Upper lobe of left lung (tissue), 6 donors: ENCODE results near the gene XYLT2. TPM values are rescaled to one million over a fixed set of nuclear protein-coding genes. Genes with fewer than 3 reads are reported as not detected.
A peak's percentile ranks its signal among the peaks of the same experiment; 100 is the strongest.

Source experiments
- ATAC-seq, 2 donors: fragments of 200-7000 bp; cut with Tn5 transposase; one replicate each; pipeline ENCODE4 v1.9.1; 2022; ENCODE audit warnings: mild to moderate bottlenecking in 2 of 2, moderate library complexity in 2 of 2; ENCODE audit not compliant: low FRiP score in 2 of 2
- DNase-seq, 2 donors: peaks; one replicate each; pipeline ENCODE4 v3.0.0-alpha.2; 2019 to 2020
- H3K27ac ChIP-seq, 4 donors: fragments of 200-600 bp; sonication (generic); one replicate each; pipeline ENCODE4 v1.5.1; 2016 to 2019
- H3K27me3 ChIP-seq, 4 donors: fragments of 200-600 bp; sonication (generic); one replicate each; pipeline ENCODE4 v1.5.1; 2017 to 2019
- H3K36me3 ChIP-seq, 4 donors: fragments of 200-600 bp; sonication (generic); one replicate each; pipeline ENCODE4 v1.5.1; 2016 to 2019
- H3K4me1 ChIP-seq, 4 donors: fragments of 200-600 bp; sonication (generic); one replicate each; pipeline ENCODE4 v1.5.1; 2018 to 2019
- H3K4me3 ChIP-seq, 4 donors: fragments of 200-600 bp; sonication (generic); one replicate each; pipeline ENCODE4 v1.5.1; 2017 to 2019; ENCODE audit warnings: mild to moderate bottlenecking in 2 of 4, moderate library complexity in 1 of 4
- H3K9me3 ChIP-seq, 4 donors: fragments of 200-600 bp; sonication (generic); one replicate each; pipeline ENCODE4 v1.5.1; 2018 to 2019
- CTCF ChIP-seq, 6 experiments: fragments of 450-650 bp in 4 of 6; fragments of 200-600 bp in 2 of 6; sonication (generic) in 2 of 6; IDR thresholded peaks; one replicate each; pipeline ENCODE4 v1.5.1; 2016 to 2019; ENCODE audit warnings: antibody characterized with exemption in 6 of 6
- EP300 ChIP-seq, 4 donors: sonication (generic); formaldehyde crosslinking; IDR thresholded peaks; one replicate each; pipeline ENCODE4 v1.5.1; 2017; ENCODE audit warnings: antibody characterized with exemption in 4 of 4, control low read depth in 2 of 4
- POLR2A ChIP-seq, 4 donors: fragments of 450-650 bp; IDR thresholded peaks; one replicate each; pipeline ENCODE4 v1.5.1; 2016 to 2017; ENCODE audit warnings: antibody characterized with exemption in 4 of 4, mild to moderate bottlenecking in 2 of 4
- POLR2AphosphoS5 ChIP-seq, 2 donors: sonication (generic); formaldehyde crosslinking; IDR thresholded peaks; one replicate each; pipeline ENCODE4 v1.5.1; 2017; ENCODE audit warnings: antibody characterized with exemption in 2 of 2
- WGBS, 2 donors: methylation state at CpG; one replicate each; pipeline ENCODE4 v1.1.5; 2017 to 2018; 5-methylcytosine and 5-hydroxymethylcytosine counted together
- total RNA-seq, 6 donors: library from RNA; depleted of rRNA in 4 of 6; stranded (reverse); fragments of >200 nt in 4 of 6; gene quantifications; one replicate each; pipeline versions ENCODE4 v1.1.0 to v1.2.1, GENCODE V29; 2016 to 2021
- donor health status: DM: no; HTN: no; CAD: no; lungs with moderate emphysema.
- donor health status: DM: no; HTN: yes; CAD: no; lungs with severe emphysema.

XYLT2 gene
- total RNA-seq, 6 donors from 2014 or later, result 16.4 to 33.5 (median 19.2) TPM

DNA sequence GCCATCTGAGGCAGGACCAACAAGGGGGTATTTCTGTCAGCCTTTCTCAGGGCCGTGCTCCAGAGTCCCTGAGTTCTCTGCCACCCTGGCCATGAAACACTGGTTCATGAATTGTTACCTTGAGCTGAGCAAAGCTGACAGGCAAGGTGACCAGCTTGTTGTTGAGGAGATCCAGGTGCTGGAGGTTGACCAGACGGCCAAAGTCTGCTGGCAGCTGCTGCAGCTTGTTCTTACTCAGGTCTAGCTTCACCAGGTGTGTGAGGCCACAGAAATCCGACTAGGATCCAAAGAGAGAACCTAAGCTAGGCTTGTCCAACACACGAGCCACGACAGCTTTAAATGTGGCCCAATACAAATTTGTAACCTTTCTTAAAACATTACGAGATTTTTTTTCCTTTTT lies 46.7 kb downstream of the XYLT2 start:
- WGBS, 2 donors, result 92 to 93% methylated on average over 4 to 6 of the region's 6 CpGs
- TF ChIP-seq POLR2AphosphoS5 (IDR thresholded peaks at IDR 0.05) (no peak), EP300 (IDR thresholded peaks at IDR 0.05) (no peak), POLR2A (IDR thresholded peaks at IDR 0.05) (no peak), CTCF (IDR thresholded peaks at IDR 0.05) (no peak)
- Histone ChIP-seq H3K36me3 (peaks cover 46 to 79% (median 67%) of the 10 kb centered on the region in 4 donors), H3K27ac (no peak overlapping the region), H3K4me1 (peaks cover 19 to 26% (median 24%) of the 10 kb centered on the region in 4 donors), H3K27me3 (no peaks in the 10 kb centered on the region), H3K4me3 (no peak overlapping the region), H3K9me3 (no peaks in the 10 kb centered on the region)
- no peak for ATAC-seq
- DNase-seq, result no peak

DNA sequence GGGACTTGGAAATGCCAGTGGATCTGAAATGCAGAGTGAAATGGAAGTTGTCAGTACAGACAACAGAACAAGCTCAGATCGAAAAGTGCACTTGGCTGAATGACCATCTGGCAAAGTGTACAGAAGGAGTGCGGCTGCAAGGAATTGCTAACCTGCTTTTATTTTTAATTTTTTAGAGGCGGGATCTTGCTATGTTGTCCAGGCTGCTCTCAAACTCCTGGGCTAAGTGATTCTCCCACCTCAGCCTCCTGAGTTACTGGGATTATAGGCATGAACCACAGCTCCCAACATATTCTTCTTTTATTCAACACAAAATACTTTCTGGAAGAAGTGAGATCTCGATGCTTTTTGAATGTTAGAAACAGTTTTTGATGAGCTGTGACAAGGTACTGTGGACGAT lies 47.8 kb downstream of the XYLT2 start:
- Histone ChIP-seq H3K27ac (no peak overlapping the region), H3K36me3 (peaks cover 41 to 68% (median 58%) of the 10 kb centered on the region in 4 donors), H3K4me1 (peaks cover 22 to 29% (median 26%) of the 10 kb centered on the region in 4 donors), H3K4me3 (no peak overlapping the region), H3K9me3 (no peaks in the 10 kb centered on the region), H3K27me3 (no peaks in the 10 kb centered on the region)
- DNase-seq (no peak), ATAC-seq (no peak)
- TF ChIP-seq CTCF (IDR thresholded peaks at IDR 0.05), result no peak
- TF ChIP-seq EP300 (IDR thresholded peaks at IDR 0.05), result no peak
- TF ChIP-seq POLR2AphosphoS5 (IDR thresholded peaks at IDR 0.05), result no peak
- TF ChIP-seq POLR2A (IDR thresholded peaks at IDR 0.05), result no peak
- 95 to 97% methylated on average over 5 of the region's 5 CpGs for WGBS, 2 donors

DNA sequence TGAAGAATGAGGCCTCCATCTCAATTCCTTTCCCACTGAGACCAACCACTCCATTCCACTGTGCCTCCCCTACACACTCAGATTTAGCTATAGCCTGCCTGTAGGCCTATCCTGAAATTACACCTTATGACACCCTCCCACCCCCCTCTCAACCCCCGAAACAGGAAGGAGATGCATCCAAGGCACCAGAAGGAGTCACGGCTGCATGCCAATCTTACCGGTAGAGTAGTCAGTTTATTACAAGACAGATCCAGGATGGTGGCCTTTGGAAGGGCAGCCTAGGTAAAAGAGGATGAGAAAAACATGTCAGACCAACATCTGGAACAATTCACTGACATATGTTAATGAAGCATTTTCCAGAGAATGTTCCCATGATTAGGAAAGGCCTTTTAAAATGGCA lies 48.8 kb downstream of the XYLT2 start:
- DNase-seq, result no peak
- H3K4me1 ChIP-seq, result peaks cover 22 to 29% (median 26%) of the 10 kb centered on the region in 4 donors
- no peaks in the 10 kb centered on the region for H3K27me3 ChIP-seq
- peak overlapping the region in 1 of 4 donors; percentile 5 for H3K27ac ChIP-seq
- TF ChIP-seq POLR2A (IDR thresholded peaks at IDR 0.05), result no peak
- no peak for TF ChIP-seq EP300 (IDR thresholded peaks at IDR 0.05)
- TF ChIP-seq POLR2AphosphoS5 (IDR thresholded peaks at IDR 0.05), result no peak
- peak overlapping the region in 1 of 4 donors; percentile 95 for H3K4me3 ChIP-seq
- H3K36me3 ChIP-seq, result peaks cover 38 to 58% (median 52%) of the 10 kb centered on the region in 4 donors
- no peak for ATAC-seq
- WGBS, 2 donors, result 42 to 44% methylated on average over 3 of the region's 3 CpGs
- no peaks in the 10 kb centered on the region for H3K9me3 ChIP-seq

DNA sequence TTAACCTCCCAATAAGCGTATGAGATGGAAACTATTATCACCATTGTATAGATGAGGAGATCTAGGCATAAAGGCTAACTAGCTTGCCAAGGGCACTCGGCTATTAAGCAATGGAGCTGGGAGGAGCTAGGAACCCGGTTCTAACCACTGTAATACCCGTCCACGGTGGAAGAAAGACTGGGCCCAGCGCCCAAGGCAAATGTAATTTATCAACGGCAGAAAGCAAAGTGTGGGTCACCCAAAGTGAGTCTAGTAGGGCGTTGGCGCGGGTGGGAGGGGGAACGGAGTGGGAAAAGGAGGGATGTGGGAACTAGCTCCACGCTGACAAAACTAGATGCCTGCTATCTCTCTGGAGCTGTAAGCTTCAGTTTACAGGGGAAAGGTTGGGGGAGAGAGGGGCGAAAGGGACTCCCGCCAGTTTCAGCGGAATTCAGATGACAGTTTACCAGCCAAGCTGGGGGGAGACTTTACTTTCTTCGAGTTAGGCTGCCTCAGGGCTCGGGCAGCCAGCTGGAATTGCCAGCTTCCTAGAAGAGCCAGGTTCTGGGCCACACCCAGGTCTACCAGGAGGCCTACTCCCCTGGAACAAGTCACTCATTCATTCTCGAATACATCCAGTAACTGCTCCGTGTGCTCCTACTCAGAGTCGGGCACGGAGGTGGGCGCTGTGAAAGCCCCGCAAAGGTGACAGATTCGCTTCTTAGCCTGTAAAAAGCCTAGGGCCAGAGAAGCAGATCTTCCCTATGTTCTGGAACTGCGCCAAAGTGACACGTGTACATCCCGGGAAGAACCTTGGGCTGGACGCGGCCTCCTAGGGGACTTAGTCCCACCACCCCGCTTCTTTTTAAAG lies 50.6 kb downstream of the XYLT2 start:
- Histone ChIP-seq H3K27me3 (no peaks in the 10 kb centered on the region), H3K9me3 (no peaks in the 10 kb centered on the region), H3K27ac (peak overlapping the region; percentile 88 to 93 (median 90)), H3K36me3 (peaks cover 27 to 41% (median 36%) of the 10 kb centered on the region in 4 donors), H3K4me1 (peaks cover 22 to 29% (median 26%) of the 10 kb centered on the region in 4 donors), H3K4me3 (peak overlapping the region; percentile 72 to 99 (median 92))
- WGBS, 2 donors, result 8 to 10% methylated on average over 28 to 29 of the region's 30 CpGs
- DNase-seq (peak in 1 of 2 donors; percentile 61), ATAC-seq (peak; percentile 71 to 75)
- TF ChIP-seq POLR2A (IDR thresholded peaks at IDR 0.05) (no peak), POLR2AphosphoS5 (IDR thresholded peaks at IDR 0.05) (no peak), CTCF (IDR thresholded peaks at IDR 0.05) (no peak), EP300 (IDR thresholded peaks at IDR 0.05) (no peak)

- H3K27me3 ChIP-seq, result no peaks in the 10 kb centered on the region
- H3K4me3 ChIP-seq, result peak within 1 kb of the TSS; percentile 72 to 99 (median 92)
- H3K36me3 ChIP-seq, result peaks cover 19 to 32% (median 27%) of the 10 kb centered on the region in 4 donors
- H3K9me3 ChIP-seq, result no peaks in the 10 kb centered on the region
- peaks cover 22 to 29% (median 26%) of the 10 kb centered on the region in 4 donors for H3K4me1 ChIP-seq
- 1% methylated on average over 12 to 24 of the region's 70 CpGs for WGBS, 2 donors
- peak within 1 kb of the TSS; percentile 88 to 93 (median 90) for H3K27ac ChIP-seq
- ATAC-seq (peak; percentile 98 to 99), DNase-seq (peak; percentile 94 to 98)
- no peak for TF ChIP-seq EP300 (IDR thresholded peaks at IDR 0.05)
- TF ChIP-seq CTCF (IDR thresholded peaks at IDR 0.05), result peak; percentile 95 to 100 (median 99)
- peak; percentile 94 to 96 for TF ChIP-seq POLR2AphosphoS5 (IDR thresholded peaks at IDR 0.05)
- peak in 2 of 4 donors; percentile 90 to 91 for TF ChIP-seq POLR2A (IDR thresholded peaks at IDR 0.05)
Measured at GRCh38 chr17:50397111-50397918, 51.4 kb downstream of the XYLT2 start, which contains the start of gene LRRC59. Gene LRRC59, minus strand, starts transcription at chr17:50397523. Its CDS starts 206 bp downstream, at chr17:50397317.
